ENCODE data around the gene ALKBH8.
A peak's percentile ranks its signal among the peaks of the same experiment; 100 is the strongest.
"Not testable (repeated sequence)": the region's sequence is repeated elsewhere in the genome, so short reads cannot be mapped to it uniquely, and the experiment has no call there.

ALKBH8 gene

DNA sequence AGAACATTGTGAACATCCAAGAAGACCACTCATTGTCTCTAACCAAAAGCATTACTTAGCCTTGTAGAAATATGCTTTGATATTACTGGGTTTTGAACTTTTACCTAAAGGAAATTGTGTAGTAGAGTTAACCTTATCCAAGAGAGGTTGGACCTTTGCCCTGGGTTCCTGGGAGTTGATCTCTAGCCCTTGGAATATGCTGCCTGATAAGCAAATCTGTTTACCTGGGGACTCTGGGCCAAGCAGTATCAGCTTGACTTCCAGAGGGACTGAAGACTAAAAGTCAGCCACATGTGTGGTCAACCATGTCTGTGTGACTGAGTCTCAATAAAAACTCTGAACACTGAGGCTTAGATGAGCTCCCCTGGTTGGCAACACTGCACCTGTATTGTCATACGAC lies 63.8 kb downstream of the ALKBH8 start:
- no peak for FAIRE-seq

- not testable (repeated sequence) for FAIRE-seq
Observed at GRCh38 chr11:107497371-107497770, 68.2 kb downstream of the ALKBH8 start.

DNA sequence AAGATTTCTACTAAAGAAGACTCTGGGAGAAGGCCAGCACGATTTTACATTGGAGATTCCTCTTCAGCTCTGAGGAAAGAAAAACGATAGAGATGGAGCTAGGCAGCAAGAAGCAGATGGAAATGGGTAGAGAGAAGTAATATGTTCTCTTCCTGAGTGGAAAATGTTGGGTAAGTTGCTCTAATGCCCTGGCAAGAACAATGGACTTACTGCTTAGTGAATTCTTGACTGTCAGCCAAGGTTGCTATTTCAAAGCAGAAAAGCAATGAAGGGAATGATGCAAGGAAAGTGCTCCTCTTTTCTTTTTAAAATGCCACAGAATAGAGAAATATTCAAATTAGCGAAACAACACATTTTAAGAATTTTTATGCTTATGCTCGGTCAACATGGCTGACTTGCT lies 69.5 kb downstream of the ALKBH8 start:
- FAIRE-seq = no peak

GRCh38 chr11:107494055-107494454 lies 71.5 kb downstream of the ALKBH8 start:
- no peak for FAIRE-seq

GRCh38 chr11:107493117-107493516 lies 72.4 kb downstream of the ALKBH8 start:
- FAIRE-seq = no peak

DNA sequence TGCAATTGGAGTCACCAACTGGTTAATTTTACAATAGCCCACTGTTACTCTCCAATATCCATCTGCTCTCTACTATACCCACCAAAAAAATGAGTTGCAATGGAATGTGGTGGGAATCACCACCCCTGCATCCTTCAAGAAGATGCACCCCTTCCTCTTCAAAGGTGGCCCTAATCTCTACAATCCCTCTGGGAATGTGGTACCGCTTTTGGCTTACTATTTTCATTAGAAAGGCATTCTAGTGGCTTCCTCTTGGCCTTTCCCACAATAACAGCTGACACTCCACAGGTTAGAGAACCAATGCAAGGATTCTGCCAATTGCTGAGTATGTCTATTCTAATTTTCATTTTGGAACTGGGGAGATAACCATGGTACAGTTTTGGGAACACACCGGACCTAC lies 74.7 kb downstream of the ALKBH8 start:
- no peak for FAIRE-seq

DNA sequence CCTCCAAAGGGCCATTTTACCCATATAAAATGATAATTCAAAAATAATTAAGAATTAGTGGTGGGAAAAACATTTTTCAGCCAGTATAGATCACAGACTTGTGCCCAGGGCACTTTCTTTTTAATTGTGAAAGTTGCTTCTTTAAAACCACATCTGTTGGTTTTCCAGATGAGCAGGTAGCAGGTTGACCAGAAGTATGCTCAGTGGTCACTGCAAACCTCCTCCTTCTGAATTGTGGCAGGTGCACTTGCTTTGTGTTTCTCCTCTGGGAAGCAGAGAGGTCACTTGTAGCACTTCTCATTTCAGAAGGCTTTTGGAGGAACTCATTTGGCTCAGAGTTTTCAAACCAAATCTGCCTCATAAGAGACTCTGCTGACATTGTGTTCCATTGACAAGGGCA lies 83.3 kb downstream of the ALKBH8 start:
- FAIRE-seq = no peak

- FAIRE-seq = no peak
Observed at GRCh38 chr11:107478922-107479321, 86.6 kb downstream of the ALKBH8 start.

DNA sequence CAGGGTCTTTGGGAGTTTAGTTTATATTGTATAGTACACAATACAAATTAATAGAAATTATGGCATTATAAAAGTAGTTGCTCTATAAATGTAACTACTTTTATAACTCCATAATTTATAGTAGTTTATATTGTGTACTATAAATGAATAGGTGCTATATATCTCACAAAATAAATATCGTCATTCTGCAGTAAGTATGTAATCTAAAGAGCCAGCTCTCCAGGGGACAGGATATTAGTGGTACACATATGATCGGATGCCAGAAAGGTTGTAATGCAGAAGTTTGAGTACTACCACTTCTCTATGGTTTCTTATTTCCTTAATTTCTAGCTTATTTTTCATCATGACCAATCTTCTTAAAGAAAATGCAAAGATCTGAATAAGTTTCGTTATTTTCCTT lies 87.7 kb downstream of the ALKBH8 start:
- no peak for FAIRE-seq

GRCh38 chr11:107473792-107474191 lies 91.7 kb downstream of the ALKBH8 start:
- no peak for FAIRE-seq

GRCh38 chr11:107472966-107473365 lies 92.6 kb downstream of the ALKBH8 start:
- FAIRE-seq = no peak

DNA sequence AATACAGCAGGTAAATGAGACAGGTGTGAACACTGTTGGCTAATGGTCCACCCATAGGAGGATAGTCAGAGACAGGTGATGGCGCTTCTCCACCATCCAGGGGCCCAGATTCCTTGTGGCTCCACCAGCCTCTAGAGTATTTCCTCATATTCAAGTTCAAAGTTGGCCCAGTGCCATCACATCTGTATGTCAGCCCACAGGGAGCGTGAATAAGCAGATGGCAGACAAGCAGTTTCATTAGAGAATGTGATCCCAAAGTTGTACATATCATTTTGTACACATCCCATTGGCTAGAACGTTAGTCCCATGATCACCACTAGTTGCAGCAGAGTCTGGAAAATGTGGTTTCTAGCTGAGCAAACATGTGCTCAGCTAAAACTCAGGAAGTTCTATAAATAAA lies 96.9 kb downstream of the ALKBH8 start:
- FAIRE-seq = no peak

- no peak for FAIRE-seq
Observed at GRCh38 chr11:107467696-107468095, 97.8 kb downstream of the ALKBH8 start.

- not testable (repeated sequence) for FAIRE-seq
Observed at GRCh38 chr11:107466275-107466866, 99.2 kb downstream of the ALKBH8 start.

- FAIRE-seq = peak; percentile 100
Observed at GRCh38 chr11:107457558-107458271, 107.8 kb downstream of the ALKBH8 start, which contains the start of gene CWF19L2. Gene CWF19L2, minus strand, starts transcription at chr11:107457825. Its CDS starts 9 bp downstream, at chr11:107457816.

DNA sequence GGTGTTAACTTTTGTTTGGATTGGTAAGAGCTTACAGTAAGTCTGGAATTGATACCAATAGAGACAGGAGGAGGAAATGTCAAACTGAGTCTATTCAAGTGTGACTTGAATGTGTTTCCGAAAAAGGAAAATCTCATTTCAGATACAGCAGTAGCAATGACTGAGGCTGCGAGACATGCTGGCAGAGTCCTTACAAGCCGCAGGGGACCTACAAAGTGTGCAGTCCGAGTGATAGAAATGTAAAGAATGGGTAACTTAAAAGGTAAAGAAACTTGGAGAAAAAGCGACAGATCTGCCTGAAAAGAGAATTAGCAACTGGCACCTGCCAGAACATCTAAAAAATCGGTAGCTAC lies 108.4 kb downstream of the ALKBH8 start:
- FAIRE-seq = no peak

- no peak for FAIRE-seq
Observed at GRCh38 chr11:107453594-107454286, 111.8 kb downstream of the ALKBH8 start.

Measured in islet of Langerhans (tissue), 1 donor.